GM21381 (cell line): ENCODE measurements around the gene GSTT2.
A peak's percentile ranks its signal among the peaks of the same experiment; 100 is the strongest.
"Not testable (repeated sequence)": the region's sequence is repeated elsewhere in the genome, so short reads cannot be mapped to it uniquely, and the experiment has no call there.

ENCODE experiments used
- ATAC-seq: cut with Tn5 transposase; IDR thresholded peaks from one replicate; pipeline ENCODE4 v1.9.1; 2021; ENCODE audit warnings: mild to moderate bottlenecking, moderate library complexity; ENCODE audit not compliant: unreplicated experiment

Gene GSTT2

DNA sequence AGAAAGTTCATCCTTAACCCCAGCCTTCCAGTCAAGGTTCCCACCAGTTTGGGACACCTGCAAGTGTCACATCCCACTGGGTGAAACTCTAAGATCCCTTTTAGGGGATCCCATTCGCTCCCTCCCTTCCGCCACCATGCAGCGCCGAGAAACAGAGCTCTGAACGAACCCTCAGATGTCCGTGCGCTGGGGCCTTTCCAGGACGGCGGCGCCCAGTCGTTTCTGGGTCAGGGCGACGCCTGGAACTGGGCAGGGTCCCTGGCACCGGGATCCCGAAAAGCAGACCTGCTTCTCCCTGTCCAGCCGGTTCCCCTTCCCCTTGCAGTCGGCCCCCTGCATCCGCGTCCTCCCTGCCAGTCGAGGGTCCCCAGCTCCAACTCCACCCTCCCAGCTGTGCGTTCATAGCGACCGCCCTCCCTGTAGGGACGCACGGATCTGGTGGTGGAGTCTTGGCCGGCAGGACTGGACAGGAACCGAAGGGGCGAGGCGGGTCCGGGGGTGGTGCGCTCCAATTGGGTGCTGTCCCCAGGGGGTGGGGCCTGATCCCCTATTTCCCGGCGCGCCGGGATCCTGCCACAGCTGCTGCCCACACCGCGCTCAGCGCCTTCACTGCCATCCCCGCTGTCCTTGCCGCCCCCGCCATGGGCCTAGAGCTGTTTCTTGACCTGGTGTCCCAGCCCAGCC lies at the start of gene GSTT2:
Gene GSTT2 (plus strand): TSS at position 578 of the 684 bp plus-strand sequence.
- not testable (repeated sequence) for ATAC-seq

DNA sequence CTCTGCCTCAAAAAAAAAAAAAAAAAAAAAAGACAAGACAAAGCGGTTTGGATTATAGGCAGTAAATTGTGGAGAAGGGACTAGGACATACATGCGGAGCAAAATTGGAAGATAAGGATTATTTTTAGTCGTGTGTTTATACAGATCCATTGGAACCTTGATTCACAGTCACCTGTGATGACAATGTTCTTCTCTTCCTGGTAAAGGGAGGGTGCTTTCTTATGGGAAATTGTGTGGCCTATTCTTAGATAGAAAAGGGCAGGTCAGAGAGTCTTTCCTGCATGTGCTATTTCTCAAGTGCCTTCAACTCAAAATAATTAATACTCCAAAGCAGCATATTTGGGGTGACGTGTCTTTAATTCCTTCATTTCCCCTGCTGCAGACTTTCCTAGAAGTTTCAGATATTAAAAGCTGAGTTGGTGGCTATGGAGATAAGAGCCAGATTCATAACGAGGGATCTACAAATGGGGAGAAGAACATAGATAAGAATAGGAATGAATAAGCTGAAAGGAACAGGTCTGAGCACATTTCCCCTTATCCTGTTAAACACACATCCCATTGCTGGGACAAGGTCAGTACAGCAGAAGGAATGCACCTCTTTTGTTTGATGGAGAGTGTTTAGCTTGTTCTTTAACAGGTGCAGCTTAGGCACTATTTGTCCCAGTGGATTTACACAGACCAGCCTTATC lies 41.5 kb upstream of the GSTT2 start:
- ATAC-seq, result no peak

DNA sequence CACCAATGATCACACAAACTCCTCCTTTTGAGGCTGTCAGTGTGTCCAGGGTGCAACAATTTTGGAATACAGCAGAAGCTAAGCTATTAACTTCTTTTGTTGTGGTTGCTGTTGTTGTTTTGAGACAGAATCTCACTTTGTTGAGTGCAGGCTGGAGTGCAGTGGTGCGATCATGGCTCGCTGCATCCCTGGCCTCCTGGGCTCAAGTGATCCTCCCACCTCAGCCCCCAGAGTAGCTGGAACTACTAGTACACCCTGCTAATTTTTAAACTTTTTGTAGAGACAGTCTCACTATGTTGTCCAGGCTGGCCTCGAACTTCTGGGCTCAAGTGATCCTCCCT lies 40.9 kb upstream of the GSTT2 start:
- no peak for ATAC-seq

DNA sequence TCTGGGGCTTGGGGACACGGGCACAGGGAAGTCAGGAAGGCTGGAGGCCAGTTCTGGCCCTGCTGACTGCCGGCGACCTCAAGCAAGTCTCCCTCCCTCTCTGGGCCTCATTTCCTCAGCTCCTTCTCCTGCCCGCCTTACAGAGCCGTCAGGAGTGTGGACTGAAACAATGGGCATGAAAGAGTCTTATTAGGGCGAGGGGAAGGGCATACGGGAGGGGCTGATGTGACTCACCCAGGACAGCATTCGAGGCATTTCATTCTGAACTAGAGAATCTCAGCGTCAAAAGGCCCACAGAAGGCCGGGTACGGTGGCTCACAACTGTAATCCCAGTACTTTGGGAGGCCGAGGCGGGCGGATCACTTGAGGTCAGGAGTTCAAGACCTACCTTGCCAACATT lies 39.8 kb upstream of the GSTT2 start:
- not testable (repeated sequence) for ATAC-seq

DNA sequence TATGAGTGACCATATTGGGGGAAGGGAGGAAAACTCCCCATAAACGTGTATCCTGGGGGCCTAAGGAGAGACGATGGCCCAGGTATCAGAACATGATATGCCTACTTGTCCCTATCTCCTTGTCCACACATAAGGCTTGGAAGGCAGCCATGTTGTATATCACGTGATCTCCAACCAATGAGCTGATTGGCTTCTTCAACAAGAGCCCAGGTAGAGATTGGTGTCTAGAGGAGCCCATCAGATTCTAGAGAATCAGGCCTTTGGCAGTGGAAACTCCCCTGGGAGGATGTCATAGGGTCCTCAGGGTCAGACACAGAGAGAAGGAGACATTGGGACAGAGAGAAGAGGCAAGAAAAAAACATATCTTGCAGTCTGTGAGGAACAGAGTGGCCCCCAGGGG lies 32.5 kb upstream of the GSTT2 start:
- ATAC-seq, result not testable (repeated sequence)

DNA sequence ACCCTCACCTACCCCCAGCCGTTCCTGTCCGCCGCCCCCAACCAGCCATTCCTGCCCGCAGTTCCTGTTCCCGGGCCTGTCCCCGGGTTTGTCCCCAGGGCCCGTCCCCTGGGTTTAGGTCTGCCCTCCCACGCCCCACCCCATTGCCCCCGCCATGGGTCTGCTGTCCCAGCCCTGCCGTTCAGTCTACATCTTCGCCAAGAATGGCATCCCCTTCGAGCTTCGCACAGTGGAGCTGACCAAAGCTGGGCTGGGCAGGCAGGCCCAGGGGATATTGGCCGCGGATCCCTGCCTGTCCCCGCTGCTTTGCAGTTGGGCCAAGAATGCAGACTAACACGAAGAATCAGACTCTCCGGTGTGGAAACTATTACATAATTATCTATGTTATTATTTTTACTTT lies 30.2 kb upstream of the GSTT2 start:
- not testable (repeated sequence) for ATAC-seq

DNA sequence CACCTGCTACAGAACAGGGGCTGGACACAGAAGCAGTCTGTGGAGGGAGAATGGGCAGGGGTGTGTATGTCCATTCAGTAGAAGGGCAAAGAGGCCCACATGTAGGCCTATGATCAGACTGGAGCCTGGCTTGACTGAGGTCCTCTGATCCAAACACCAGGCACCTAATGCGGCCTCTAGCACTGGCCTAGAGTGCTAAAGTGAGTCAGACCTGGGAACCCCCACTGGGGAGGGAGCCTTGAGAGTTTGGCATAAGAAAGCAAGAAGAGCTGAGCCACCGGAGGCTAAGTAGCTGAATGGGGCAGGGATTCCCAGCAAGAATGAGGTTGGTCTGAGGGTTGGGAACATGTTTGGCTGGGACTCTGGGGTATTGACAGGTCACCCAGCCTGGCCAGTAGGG lies 28.6 kb upstream of the GSTT2 start:
- not testable (repeated sequence) for ATAC-seq

DNA sequence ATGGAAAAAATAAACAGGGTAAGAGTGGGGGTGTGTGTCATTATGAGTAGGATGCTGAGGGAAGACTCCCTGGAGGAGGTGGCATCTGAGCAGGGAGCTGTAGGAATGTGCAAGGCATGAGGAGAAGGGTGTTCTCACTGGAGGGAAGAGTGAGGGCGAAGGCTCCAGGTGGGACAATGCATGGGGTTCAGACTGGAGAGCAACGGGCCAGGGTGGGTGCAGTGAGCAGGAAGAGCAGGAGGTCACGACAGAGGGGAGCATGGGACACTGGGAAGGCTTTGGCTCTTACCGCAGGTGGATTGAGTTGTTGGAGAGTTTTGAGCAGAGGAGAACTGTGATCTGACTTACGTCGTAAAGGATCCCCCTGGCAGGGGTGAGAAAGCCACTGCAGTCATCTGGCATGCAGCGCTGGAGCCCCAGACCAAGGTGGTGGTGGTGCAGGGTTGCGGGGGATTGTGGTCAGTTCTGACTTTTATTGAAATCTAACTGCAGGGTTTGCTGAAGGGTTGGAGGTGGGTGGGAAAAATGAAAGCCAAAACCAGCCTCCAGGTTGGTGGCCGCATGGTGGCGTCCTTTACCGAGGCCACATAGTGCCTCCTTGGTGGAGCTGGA lies 27.0 kb upstream of the GSTT2 start:
- ATAC-seq, result not testable (repeated sequence)

DNA sequence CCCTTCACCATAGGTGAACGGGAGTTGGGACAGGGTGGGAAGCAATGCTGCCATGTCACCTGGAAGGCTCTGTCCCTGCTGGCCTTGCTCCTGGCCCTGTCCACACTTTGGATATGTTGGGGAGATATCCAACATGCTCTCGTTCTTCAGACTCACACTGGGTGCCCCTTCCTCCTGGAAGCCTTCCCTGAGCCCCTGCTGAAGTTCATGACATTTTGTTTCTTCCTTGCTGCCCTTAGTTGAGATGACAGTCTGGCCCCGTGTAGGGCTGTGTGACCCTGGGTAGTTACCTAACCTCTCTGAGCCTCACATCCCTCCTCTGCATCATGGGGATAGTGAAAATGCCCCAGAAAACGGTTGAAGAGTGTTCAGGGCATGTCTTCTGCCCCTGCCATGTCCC lies 26.4 kb upstream of the GSTT2 start:
- ATAC-seq, result not testable (repeated sequence)

DNA sequence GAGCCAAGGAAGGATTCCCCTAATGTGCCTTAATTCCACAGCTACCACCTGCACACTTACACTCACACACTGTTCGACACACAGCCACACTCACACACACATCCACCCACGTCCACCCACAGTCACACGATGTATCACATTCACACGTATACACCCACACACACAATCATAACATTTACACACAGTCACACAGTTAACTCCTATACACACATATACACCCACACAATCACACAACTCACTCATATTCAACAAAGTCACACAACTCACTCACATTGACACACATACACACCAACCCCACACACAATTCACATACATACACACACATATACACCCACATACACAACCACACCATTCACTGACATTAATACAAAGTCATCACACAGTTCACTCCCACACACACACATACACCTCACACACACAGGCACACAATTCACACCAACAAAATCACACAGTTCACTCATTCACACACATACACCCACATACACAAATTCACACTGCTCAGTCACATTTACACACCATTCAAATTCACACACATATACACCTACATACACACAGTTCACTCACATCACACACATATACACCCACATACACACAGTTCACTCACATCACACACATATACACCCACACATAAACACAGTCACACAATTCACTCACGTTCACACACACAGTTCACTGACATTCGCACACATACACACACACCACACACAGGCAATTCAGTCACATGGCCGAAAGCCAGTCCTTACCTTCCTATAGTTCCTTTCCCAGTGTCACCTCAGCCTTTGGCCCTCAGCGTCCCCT lies 25.5 kb upstream of the GSTT2 start:
- ATAC-seq, result not testable (repeated sequence)

DNA sequence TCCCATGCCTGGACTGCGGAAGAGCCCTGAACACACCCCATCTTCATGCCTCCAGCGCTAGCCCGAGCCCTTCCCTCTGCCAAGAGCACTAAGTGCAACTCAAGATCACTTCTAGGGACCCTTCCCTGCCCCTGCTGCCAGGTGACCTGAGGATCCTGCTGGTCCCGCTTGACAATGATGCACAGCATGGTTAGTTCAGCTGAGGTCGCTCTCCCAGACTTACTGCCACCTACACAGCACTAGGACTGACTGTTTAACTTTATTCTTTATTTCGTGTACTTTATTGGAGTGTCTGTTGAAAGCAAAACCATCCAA lies 25.0 kb upstream of the GSTT2 start:
- ATAC-seq, result not testable (repeated sequence)

DNA sequence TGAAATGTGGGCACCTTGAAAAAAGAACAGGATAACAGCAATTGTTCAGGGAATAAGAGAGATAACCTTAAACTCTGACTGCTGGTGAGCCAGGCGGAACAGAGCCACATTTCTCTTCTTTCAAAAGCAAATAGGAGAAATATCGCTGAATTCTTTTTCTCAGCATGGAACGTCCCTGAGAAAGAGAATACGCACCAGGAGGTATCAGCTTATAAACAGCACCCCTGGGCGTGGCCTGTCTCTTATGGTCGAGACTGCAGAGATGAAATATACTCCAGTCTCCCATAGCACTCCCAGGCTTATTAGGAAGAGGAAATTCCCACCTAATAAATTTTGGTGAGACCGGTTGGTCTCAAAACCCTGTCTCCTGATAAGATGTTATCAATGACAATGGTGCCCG lies 24.0 kb upstream of the GSTT2 start:
- not testable (repeated sequence) for ATAC-seq

DNA sequence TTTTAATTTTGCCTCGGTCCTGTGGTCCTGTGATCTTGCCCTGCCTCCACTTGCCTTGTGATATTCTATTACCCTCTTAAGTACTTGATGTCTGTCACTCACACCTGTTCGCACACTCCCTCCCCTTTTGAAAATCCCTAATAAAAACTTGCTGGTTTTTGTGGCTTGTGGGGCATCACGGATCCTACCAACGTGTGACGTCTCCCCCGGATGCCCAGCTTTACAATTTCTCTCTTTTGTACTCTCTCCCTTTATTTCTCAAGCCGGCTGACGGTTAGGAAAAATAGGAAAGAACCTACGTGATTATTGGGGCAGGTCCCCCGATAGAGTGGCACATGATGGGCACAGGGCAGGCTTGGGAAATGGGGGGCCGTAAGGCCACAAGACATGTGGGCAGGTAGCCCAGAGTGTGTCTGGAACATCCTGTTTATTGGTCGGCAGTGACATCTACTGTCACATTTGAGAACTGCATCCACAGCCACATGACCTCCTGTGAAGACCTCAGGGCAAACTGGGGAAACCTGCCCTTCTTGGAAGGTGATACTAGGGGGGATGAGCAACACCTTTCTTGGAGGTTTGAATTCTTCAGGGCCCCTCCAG lies 23.5 kb upstream of the GSTT2 start:
- not testable (repeated sequence) for ATAC-seq

DNA sequence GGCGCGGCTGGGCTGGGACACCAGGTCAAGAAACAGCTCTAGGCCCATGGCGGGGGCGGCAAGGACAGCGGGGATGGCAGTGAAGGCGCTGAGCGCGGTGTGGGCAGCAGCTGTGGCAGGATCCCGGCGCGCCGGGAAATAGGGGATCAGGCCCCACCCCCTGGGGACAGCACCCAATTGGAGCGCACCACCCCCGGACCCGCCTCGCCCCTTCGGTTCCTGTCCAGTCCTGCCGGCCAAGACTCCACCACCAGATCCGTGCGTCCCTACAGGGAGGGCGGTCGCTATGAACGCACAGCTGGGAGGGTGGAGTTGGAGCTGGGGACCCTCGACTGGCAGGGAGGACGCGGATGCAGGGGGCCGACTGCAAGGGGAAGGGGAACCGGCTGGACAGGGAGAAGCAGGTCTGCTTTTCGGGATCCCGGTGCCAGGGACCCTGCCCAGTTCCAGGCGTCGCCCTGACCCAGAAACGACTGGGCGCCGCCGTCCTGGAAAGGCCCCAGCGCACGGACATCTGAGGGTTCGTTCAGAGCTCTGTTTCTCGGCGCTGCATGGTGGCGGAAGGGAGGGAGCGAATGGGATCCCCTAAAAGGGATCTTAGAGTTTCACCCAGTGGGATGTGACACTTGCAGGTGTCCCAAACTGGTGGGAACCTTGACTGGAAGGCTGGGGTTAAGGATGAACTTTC lies 18.7 kb upstream of the GSTT2 start, which contains the start of gene GSTT2B:
Gene GSTT2B (minus strand): TSS at position 112 of the 688 bp plus-strand sequence. CDS start 64 bp downstream, at position 48.
- not testable (repeated sequence) for ATAC-seq

DNA sequence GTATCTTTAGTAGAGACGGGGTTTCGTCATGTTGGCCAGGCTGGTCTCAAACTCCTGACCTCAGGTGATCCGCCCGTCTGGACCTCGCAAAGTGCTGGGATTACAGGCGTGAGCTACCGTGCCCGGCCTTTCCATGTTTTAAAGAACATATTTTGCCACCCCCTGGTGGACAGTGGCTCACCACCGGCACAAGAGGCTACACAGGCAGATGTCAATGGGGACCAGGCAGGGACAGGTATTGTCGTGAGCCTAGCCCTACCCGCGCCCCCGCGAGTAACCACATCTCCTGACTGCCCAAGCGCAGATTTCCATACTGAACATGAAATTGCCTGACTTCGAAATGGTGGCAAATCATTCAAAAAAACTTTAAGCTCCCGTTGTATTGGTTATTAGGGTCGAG lies 13.8 kb upstream of the GSTT2 start:
- peak; percentile 31 for ATAC-seq

DNA sequence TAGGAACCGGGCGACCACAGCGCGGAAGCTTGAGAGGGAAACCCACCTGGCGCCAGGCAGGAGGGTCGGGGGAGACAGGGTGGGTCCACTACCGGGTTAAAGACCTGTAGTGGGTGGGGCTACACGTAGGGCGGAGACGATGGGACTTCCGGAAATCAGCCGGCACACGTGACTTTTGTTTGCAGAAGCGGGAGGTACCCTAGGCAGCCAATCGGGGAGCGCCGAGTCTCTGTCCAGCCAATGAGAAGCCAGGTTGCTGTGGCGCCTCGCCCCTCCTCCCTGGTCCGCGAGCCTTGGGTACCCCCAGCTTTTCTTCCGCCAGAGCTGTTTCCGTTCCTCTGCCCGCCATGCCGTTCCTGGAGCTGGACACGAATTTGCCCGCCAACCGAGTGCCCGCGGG lies 13.4 kb upstream of the GSTT2 start, which contains the start of gene DDTL:
Gene DDTL (plus strand): TSS at position 321 of the 400 bp plus-strand sequence. CDS start 27 bp downstream, at position 348.
- ATAC-seq, result peak; percentile 91

DNA sequence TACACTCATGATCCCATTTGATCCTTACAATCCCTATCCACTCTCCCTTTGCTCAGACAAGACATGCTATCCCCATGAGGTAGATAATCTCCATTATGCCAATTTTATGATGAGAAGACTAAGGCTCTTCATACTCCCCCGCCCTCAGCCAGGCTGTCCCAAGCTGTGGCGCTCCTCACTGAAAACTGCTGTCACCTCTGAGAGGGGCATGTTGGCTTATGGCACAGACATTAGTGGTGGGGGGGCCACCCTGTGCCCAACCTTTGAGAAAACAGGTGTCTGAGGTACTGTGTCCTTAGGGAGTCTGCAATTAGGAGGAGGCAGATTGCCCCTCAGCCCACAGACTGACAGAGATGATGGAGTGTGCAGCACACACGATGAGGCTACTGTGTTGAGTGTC lies 10.9 kb upstream of the GSTT2 start:
- no peak for ATAC-seq

DNA sequence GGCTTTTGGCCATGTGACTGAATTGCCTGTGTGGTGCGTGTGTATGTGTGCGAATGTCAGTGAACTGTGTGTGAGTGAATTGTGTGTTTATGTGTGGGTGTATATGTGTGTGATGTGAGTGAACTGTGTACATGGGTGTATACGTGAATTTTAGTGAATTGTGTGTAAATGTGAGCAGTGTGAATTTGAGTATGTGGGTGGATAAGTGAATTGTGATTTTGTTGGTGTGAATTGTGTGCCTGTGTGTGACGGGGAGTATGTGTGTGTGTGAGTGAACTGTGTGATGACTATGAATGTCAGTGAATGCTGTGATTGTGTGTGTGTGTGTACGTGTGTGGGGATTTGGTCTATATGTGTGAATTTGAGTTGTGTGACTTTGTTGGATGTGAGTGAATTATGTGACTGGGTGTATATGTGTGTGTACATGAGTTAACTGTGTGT lies 9.7 kb upstream of the GSTT2 start:
- no peak for ATAC-seq

DNA sequence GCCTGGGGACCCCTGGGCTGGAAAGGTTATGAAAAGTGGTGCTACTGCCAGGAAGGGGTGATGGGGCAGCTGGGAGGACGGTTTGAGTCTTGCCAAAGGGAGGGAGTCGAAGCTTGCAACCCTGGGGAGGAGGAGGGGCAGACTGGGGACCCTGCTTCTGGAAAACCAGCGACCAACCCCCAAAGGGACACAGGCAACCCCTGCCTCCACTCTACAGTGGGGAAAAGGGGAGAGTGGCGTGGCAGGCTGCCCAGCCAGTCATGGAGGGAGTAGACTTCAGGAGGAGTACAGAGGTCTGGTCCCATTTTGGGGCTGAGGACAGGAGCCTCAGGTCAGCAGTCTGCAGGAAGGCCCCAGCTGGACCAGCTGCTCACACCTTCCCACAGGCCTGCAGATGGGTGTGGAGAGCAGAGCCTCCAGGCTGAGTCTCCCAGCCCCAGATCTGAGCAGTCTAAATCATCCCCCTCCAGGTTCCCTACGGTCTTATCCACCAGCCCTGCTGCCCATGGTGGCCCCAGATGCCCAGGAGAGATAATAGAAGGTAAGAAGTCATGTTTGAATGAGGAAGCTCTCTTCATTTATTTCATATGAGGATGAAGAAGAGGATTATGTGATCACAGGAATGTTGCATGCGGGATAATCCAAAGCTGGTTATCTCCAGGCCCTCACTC lies 9.0 kb upstream of the GSTT2 start:
- ATAC-seq, result no peak

DNA sequence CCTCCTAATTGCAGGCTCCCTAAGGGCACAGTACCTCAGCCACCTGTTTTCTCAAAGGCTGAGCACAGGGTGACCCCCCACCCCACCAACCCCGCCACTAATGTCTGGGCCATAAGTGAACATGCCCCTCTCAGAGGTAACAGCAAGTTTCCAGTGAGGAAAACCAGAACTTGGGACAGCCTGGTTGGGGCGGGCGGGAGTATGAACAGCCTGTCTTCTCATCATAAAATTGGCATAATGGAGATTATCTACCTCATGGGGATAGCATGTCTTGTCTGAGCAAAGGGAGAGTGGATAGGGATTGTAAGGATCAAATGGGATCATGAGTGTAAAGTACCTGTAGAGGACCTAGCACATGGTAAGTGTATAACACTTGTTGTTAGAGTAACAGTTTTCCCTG lies 8.0 kb upstream of the GSTT2 start:
- not testable (repeated sequence) for ATAC-seq
